ENCODE measurements around the gene MACF1.
"Not testable (repeated sequence)": the region's sequence is repeated elsewhere in the genome, so short reads cannot be mapped to it uniquely, and the experiment has no call there.

Gene MACF1

GRCh38 chr1:39499668-39500067, 295.2 kb downstream of the MACF1 start:
- H4K20me1 ChIP-seq (ENCODE audit: insufficient read depth, low read length): no peaks in the 10 kb centered on the region
- TF ChIP-seq CTCF (IDR thresholded peaks at IDR 0.05; ENCODE audit: low read length): no peak
- TF ChIP-seq EZH2phosphoT487 (IDR thresholded peaks at IDR 0.05; ENCODE audit: low read length): no peak

DNA sequence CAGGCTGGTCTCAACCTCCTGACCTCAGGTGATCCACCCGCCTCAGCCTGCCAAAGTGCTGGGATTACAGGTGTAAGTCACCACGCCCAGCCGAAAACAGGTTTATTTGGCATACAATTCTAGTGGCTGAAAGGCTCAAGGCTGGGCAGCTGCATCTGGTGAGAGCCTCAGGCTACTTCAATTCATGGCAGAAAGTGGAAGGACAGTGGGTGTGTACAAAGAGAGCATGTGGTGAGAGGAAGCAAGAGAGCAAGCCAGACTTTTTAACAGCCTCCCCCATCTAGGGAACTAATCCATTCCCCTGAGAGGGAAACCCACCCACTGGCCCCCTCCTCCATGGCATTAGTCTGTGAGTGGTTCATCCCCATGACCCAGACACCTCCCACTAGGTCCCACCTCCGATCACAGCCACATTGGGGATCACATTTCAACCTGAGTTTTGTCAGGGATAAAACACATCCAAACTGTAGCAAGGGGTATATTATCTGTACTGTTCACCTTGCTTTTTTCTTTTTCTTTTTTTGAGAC, 296.4 kb downstream of the MACF1 start:
- Histone ChIP-seq H3K9me3 (replicated peaks; ENCODE audit: insufficient read depth, low read length) (no peaks in the 10 kb centered on the region), H3K9ac (ENCODE audit: low read length) (no peak overlapping the region), H3K4me1 (ENCODE audit: low read length) (peaks cover 7% of the 10 kb centered on the region; the same call in 1 of the 2 replicates), H3K36me3 (replicated peaks; ENCODE audit: insufficient read depth, low read length) (no peaks in the 10 kb centered on the region), H3K9me2 (replicated peaks; ENCODE audit: insufficient read depth, low read length) (no peaks in the 10 kb centered on the region), H4K20me1 (ENCODE audit: insufficient read depth, low read length) (no peaks in the 10 kb centered on the region), H3K4me3 (ENCODE audit: low read length) (no peak overlapping the region), H3K79me2 (ENCODE audit: low read length) (peaks cover 84% of the 10 kb centered on the region), H3K27ac (ENCODE audit: low read length) (no peak overlapping the region), H2AFZ (ENCODE audit: low read length) (no peak overlapping the region), H3F3A (ENCODE audit: insufficient read depth, low read length) (no peaks in the 10 kb centered on the region), H3K27me3 (replicated peaks; ENCODE audit: insufficient read depth, low read length) (no peaks in the 10 kb centered on the region), H3K4me2 (ENCODE audit: low read depth, low read length) (no peak overlapping the region)
- TF ChIP-seq CTCF (IDR thresholded peaks at IDR 0.05; ENCODE audit: low read length) (no peak), EZH2phosphoT487 (IDR thresholded peaks at IDR 0.05; ENCODE audit: low read length) (no peak), EZH2 (optimal IDR thresholded peaks at IDR 0.05; ENCODE audit: low read depth, low read length) (no peak)
- peak; percentile 16 for DNase-seq

More at GRCh38 chr1:39499668-39500067, 295.2 kb downstream of the MACF1 start:
- H3K27me3 ChIP-seq (replicated peaks; ENCODE audit: insufficient read depth, low read length): no peaks in the 10 kb centered on the region
- no peak overlapping the region for H3K9ac ChIP-seq (ENCODE audit: low read length)
- no peak for DNase-seq
- H3K9me3 ChIP-seq (replicated peaks; ENCODE audit: insufficient read depth, low read length): no peaks in the 10 kb centered on the region
- H2AFZ ChIP-seq (ENCODE audit: low read length): no peak overlapping the region
- H3K9me2 ChIP-seq (replicated peaks; ENCODE audit: insufficient read depth, low read length): no peaks in the 10 kb centered on the region
- H3K79me2 ChIP-seq (ENCODE audit: low read length): peaks cover 76% of the 10 kb centered on the region
- H3K4me2 ChIP-seq (ENCODE audit: low read depth, low read length): no peak overlapping the region
- H3K27ac ChIP-seq (ENCODE audit: low read length): no peak overlapping the region
- H3F3A ChIP-seq (ENCODE audit: insufficient read depth, low read length): no peaks in the 10 kb centered on the region
- no peak overlapping the region for H3K4me3 ChIP-seq (ENCODE audit: low read length)
- peaks cover 5% of the 10 kb centered on the region; the same call in 1 of the 2 replicates for H3K4me1 ChIP-seq (ENCODE audit: low read length)
- no peaks in the 10 kb centered on the region for H3K36me3 ChIP-seq (replicated peaks; ENCODE audit: insufficient read depth, low read length)

DNA sequence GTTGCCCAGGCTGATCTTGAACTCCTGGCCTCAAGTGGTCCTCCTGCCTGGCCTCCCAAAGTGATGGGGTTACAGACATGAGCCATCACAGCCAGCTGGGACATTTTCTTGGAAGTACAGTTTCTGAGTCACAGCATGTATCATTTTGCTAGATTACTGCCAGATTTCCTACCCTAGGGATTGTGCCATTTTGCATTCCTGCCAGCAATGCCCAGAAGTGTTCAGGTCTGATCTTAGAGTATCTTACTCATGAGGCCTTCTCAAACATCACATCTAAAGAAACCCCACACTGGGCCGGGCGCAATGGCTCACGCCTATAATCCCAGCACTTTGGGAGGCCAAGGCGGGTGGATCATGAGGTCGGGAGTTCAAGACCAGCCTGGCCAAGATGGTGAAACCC, 297.2 kb downstream of the MACF1 start:
- Histone ChIP-seq H3K79me2 (ENCODE audit: low read length) (peaks cover 88% of the 10 kb centered on the region), H3K9me3 (replicated peaks; ENCODE audit: insufficient read depth, low read length) (no peaks in the 10 kb centered on the region), H3K27ac (ENCODE audit: low read length) (no peak overlapping the region), H3K4me1 (ENCODE audit: low read length) (peaks cover 14% of the 10 kb centered on the region), H3K27me3 (replicated peaks; ENCODE audit: insufficient read depth, low read length) (no peaks in the 10 kb centered on the region), H2AFZ (ENCODE audit: low read length) (no peak overlapping the region), H3K36me3 (replicated peaks; ENCODE audit: insufficient read depth, low read length) (no peaks in the 10 kb centered on the region), H3K4me3 (ENCODE audit: low read length) (no peak overlapping the region), H3K4me2 (ENCODE audit: low read depth, low read length) (no peak overlapping the region), H3K9ac (ENCODE audit: low read length) (no peak overlapping the region), H4K20me1 (ENCODE audit: insufficient read depth, low read length) (no peaks in the 10 kb centered on the region), H3F3A (ENCODE audit: insufficient read depth, low read length) (0 out of 2 replicates have a peak, but pooled peaks cover 2% of the 10 kb centered on the region), H3K9me2 (replicated peaks; ENCODE audit: insufficient read depth, low read length) (no peaks in the 10 kb centered on the region)
- no peak for DNase-seq
- TF ChIP-seq CTCF (IDR thresholded peaks at IDR 0.05; ENCODE audit: low read length): no peak

- not testable (repeated sequence) for H3K4me2 ChIP-seq (ENCODE audit: low read depth, low read length); H2AFZ ChIP-seq (ENCODE audit: low read length); H4K20me1 ChIP-seq (ENCODE audit: insufficient read depth, low read length); H3K9me3 ChIP-seq (replicated peaks; ENCODE audit: insufficient read depth, low read length); H3K9ac ChIP-seq (ENCODE audit: low read length); H3K27ac ChIP-seq (ENCODE audit: low read length); H3K36me3 ChIP-seq (replicated peaks; ENCODE audit: insufficient read depth, low read length); H3K9me2 ChIP-seq (replicated peaks; ENCODE audit: insufficient read depth, low read length); H3K27me3 ChIP-seq (replicated peaks; ENCODE audit: insufficient read depth, low read length); H3K4me3 ChIP-seq (ENCODE audit: low read length); DNase-seq
- H3F3A ChIP-seq (ENCODE audit: insufficient read depth, low read length): peaks cover 29% of the 10 kb centered on the region
- H3K4me1 ChIP-seq (ENCODE audit: low read length): peaks cover 41% of the 10 kb centered on the region
- H3K79me2 ChIP-seq (ENCODE audit: low read length): peaks cover 78% of the 10 kb centered on the region
Observed at GRCh38 chr1:39504436-39504835, 299.9 kb downstream of the MACF1 start.
